ENCODE data around the gene PTK7. TPM values are rescaled to one million over a fixed set of nuclear protein-coding genes. Genes with fewer than 3 reads are reported as not detected.

The PTK7 gene
- total and polyA plus RNA-seq, 2 experiments from 2014 or later = 46.1 to 147 TPM

DNA sequence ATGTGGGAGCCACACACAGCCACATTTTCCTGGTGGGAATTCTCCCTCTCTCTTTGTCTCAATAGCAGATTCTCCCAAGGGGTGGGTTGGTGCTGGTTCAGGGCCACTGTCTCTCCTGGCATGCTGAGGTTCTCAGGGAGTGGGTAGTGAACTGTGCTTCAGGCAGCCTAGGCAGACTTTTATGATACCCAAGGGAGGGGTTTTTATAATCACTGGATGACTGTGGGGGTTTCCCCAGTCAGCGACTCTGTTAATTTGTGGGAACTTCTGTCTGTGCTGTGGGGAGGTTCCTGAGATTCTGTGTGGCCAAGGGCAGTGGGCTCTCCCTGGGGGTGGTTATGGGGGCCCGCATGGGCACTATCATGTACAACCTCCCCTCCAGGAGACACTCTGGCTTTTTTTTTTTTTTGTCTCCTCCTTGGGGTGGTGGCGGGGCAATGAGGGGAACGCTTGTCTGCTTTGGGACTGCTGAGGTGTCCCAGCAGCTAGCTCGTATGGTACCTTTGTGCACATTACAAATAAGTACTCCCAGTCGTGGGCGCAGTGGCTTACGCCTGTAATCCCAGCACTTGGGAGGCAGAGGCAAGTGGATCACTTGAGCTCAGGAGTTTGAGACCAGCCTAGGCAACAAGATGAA, 10.0 kb downstream of the PTK7 start (continued):
- TF ChIP-seq, protein P1, sequence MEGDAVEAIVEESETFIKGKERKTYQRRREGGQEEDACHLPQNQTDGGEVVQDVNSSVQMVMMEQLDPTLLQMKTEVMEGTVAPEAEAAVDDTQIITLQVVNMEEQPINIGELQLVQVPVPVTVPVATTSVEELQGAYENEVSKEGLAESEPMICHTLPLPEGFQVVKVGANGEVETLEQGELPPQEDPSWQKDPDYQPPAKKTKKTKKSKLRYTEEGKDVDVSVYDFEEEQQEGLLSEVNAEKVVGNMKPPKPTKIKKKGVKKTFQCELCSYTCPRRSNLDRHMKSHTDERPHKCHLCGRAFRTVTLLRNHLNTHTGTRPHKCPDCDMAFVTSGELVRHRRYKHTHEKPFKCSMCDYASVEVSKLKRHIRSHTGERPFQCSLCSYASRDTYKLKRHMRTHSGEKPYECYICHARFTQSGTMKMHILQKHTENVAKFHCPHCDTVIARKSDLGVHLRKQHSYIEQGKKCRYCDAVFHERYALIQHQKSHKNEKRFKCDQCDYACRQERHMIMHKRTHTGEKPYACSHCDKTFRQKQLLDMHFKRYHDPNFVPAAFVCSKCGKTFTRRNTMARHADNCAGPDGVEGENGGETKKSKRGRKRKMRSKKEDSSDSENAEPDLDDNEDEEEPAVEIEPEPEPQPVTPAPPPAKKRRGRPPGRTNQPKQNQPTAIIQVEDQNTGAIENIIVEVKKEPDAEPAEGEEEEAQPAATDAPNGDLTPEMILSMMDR (conservative IDR thresholded peaks at IDR 0.05; ENCODE audit: low read depth in 2 of 2) = no peak
- TF ChIP-seq EZH2 (IDR thresholded peaks at IDR 0.05; ENCODE audit: low read depth, unreplicated experiment) (no peak), ZNF114 (CRISPR knock-in tag; IDR thresholded peaks at IDR 0.05) (no peak), CREB1 (CRISPR knock-in tag; IDR thresholded peaks at IDR 0.05; ENCODE audit: low read depth) (no peak)
- TF ChIP-seq, protein P2, sequence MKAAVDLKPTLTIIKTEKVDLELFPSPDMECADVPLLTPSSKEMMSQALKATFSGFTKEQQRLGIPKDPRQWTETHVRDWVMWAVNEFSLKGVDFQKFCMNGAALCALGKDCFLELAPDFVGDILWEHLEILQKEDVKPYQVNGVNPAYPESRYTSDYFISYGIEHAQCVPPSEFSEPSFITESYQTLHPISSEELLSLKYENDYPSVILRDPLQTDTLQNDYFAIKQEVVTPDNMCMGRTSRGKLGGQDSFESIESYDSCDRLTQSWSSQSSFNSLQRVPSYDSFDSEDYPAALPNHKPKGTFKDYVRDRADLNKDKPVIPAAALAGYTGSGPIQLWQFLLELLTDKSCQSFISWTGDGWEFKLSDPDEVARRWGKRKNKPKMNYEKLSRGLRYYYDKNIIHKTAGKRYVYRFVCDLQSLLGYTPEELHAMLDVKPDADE (IDR thresholded peaks at IDR 0.05) = no peak

DNA sequence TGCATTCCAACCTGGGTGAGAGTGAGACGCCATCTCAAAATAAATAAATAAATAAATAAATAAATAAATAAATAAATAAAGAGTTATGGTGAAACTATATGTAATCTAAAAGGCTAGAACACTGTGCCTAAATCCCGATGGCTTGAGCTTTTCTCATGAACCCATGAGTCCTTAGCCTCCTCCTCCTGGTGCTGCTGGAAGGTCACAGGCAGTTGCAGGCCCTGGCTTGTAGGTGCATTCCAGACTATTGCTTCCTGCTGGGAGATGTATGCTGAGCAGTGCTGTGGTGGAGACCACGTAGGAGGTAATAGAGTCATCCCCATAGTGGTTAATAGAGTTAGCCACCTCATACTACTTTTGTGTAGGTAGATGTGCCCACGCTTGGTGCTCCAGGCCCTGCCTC, 12.5 kb downstream of the PTK7 start:
- DNase-seq (ENCODE audit: low spot score) (peak; percentile 36), ATAC-seq (0 out of 3 replicates have a peak, but pooled peaks have one; percentile 1)
- Histone ChIP-seq H2AFZ (no peak overlapping the region), H3K27me3 (ENCODE audit: insufficient read depth) (no peaks in the 10 kb centered on the region), H3K79me2 (replicated peaks; ENCODE audit: insufficient read depth) (peaks cover 77% of the 10 kb centered on the region), H3K4me3 (peak overlapping the region; percentile 44; the same call in 1 of the 2 replicates), H3F3A (replicated peaks; ENCODE audit: low read depth) (peaks cover 16% of the 10 kb centered on the region), H3K9me2 (ENCODE audit: insufficient read depth) (no peaks in the 10 kb centered on the region), H4K20me1 (replicated peaks; ENCODE audit: insufficient read depth) (peaks cover 14% of the 10 kb centered on the region), H3K36me3 (ENCODE audit: insufficient read depth) (no peaks in the 10 kb centered on the region), H3K27ac (ENCODE audit: low read depth) (peak overlapping the region; percentile 93), H3K4me2 (peak overlapping the region; percentile 70), H3K4me1 (ENCODE audit: insufficient read depth) (peaks cover 52% of the 10 kb centered on the region)
- H3K4me1 Mint-ChIP-seq = peaks cover 57% of the 10 kb centered on the region
- no peaks in the 10 kb centered on the region for H3K9me3 Mint-ChIP-seq
- peak overlapping the region; percentile 92 for H3K27ac Mint-ChIP-seq
- peaks cover 5% of the 10 kb centered on the region for H3K27me3 Mint-ChIP-seq (ENCODE audit: insufficient read depth, low read depth, poor library complexity)
- H3K4me3 Mint-ChIP-seq = peak overlapping the region; percentile 58; the same call in 1 of the 3 replicates
- no peaks in the 10 kb centered on the region; the same call in 2 of the 3 replicates for H3K36me3 Mint-ChIP-seq (ENCODE audit: low read depth)
- TF ChIP-seq, protein P3, sequence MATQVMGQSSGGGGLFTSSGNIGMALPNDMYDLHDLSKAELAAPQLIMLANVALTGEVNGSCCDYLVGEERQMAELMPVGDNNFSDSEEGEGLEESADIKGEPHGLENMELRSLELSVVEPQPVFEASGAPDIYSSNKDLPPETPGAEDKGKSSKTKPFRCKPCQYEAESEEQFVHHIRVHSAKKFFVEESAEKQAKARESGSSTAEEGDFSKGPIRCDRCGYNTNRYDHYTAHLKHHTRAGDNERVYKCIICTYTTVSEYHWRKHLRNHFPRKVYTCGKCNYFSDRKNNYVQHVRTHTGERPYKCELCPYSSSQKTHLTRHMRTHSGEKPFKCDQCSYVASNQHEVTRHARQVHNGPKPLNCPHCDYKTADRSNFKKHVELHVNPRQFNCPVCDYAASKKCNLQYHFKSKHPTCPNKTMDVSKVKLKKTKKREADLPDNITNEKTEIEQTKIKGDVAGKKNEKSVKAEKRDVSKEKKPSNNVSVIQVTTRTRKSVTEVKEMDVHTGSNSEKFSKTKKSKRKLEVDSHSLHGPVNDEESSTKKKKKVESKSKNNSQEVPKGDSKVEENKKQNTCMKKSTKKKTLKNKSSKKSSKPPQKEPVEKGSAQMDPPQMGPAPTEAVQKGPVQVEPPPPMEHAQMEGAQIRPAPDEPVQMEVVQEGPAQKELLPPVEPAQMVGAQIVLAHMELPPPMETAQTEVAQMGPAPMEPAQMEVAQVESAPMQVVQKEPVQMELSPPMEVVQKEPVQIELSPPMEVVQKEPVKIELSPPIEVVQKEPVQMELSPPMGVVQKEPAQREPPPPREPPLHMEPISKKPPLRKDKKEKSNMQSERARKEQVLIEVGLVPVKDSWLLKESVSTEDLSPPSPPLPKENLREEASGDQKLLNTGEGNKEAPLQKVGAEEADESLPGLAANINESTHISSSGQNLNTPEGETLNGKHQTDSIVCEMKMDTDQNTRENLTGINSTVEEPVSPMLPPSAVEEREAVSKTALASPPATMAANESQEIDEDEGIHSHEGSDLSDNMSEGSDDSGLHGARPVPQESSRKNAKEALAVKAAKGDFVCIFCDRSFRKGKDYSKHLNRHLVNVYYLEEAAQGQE (IDR thresholded peaks at IDR 0.05; ENCODE audit: unreplicated experiment) = no peak
- TF ChIP-seq EZH2 (IDR thresholded peaks at IDR 0.05; ENCODE audit: low read depth, unreplicated experiment) (no peak), JUNB (IDR thresholded peaks at IDR 0.05; ENCODE audit: unreplicated experiment) (no peak)
- TF ChIP-seq, protein P2 (IDR thresholded peaks at IDR 0.05) = no peak
- TF ChIP-seq, protein P4, sequence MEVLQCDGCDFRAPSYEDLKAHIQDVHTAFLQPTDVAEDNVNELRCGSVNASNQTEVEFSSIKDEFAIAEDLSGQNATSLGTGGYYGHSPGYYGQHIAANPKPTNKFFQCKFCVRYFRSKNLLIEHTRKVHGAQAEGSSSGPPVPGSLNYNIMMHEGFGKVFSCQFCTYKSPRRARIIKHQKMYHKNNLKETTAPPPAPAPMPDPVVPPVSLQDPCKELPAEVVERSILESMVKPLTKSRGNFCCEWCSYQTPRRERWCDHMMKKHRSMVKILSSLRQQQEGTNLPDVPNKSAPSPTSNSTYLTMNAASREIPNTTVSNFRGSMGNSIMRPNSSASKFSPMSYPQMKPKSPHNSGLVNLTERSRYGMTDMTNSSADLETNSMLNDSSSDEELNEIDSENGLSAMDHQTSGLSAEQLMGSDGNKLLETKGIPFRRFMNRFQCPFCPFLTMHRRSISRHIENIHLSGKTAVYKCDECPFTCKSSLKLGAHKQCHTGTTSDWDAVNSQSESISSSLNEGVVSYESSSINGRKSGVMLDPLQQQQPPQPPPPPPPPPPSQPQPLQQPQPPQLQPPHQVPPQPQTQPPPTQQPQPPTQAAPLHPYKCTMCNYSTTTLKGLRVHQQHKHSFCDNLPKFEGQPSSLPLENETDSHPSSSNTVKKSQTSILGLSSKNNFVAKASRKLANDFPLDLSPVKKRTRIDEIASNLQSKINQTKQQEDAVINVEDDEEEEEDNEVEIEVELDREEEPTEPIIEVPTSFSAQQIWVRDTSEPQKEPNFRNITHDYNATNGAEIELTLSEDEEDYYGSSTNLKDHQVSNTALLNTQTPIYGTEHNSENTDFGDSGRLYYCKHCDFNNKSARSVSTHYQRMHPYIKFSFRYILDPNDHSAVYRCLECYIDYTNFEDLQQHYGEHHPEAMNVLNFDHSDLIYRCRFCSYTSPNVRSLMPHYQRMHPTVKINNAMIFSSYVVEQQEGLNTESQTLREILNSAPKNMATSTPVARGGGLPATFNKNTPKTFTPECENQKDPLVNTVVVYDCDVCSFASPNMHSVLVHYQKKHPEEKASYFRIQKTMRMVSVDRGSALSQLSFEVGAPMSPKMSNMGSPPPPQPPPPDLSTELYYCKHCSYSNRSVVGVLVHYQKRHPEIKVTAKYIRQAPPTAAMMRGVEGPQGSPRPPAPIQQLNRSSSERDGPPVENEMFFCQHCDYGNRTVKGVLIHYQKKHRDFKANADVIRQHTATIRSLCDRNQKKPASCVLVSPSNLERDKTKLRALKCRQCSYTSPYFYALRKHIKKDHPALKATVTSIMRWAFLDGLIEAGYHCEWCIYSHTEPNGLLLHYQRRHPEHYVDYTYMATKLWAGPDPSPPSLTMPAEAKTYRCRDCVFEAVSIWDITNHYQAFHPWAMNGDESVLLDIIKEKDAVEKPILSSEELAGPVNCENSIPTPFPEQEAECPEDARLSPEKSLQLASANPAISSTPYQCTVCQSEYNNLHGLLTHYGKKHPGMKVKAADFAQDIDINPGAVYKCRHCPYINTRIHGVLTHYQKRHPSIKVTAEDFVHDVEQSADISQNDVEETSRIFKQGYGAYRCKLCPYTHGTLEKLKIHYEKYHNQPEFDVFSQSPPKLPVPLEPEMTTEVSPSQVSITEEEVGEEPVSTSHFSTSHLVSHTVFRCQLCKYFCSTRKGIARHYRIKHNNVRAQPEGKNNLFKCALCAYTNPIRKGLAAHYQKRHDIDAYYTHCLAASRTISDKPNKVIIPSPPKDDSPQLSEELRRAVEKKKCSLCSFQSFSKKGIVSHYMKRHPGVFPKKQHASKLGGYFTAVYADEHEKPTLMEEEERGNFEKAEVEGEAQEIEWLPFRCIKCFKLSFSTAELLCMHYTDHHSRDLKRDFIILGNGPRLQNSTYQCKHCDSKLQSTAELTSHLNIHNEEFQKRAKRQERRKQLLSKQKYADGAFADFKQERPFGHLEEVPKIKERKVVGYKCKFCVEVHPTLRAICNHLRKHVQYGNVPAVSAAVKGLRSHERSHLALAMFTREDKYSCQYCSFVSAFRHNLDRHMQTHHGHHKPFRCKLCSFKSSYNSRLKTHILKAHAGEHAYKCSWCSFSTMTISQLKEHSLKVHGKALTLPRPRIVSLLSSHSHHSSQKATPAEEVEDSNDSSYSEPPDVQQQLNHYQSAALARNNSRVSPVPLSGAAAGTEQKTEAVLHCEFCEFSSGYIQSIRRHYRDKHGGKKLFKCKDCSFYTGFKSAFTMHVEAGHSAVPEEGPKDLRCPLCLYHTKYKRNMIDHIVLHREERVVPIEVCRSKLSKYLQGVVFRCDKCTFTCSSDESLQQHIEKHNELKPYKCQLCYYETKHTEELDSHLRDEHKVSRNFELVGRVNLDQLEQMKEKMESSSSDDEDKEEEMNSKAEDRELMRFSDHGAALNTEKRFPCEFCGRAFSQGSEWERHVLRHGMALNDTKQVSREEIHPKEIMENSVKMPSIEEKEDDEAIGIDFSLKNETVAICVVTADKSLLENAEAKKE (CRISPR knock-in tag; IDR thresholded peaks at IDR 0.05) = no peak

Data from GM23338 (cell line).